ENCODE data around the gene NPR1. TPM values are rescaled to one million over a fixed set of nuclear protein-coding genes. Genes with fewer than 3 reads are reported as not detected.
"Not testable (repeated sequence)": the region's sequence is repeated elsewhere in the genome, so short reads cannot be mapped to it uniquely, and the experiment has no call there.

NPR1 gene
- total RNA-seq, 1 donor from 2014 or later, result not detected

- DNase-seq (ENCODE audit: low read depth), result no peak
Measured at GRCh38 chr1:153679337-153680119, 1.0 kb downstream of the NPR1 start.

GRCh38 chr1:153680120-153680403 is 1.6 kb downstream of the NPR1 start:
- DNase-seq (ENCODE audit: low read depth), result no peak

GRCh38 chr1:153682730-153683129 is 4.2 kb downstream of the NPR1 start:
- DNase-seq (ENCODE audit: low read depth), result no peak

- no peak for DNase-seq (ENCODE audit: low read depth)
Measured at GRCh38 chr1:153683854-153684253, 5.4 kb downstream of the NPR1 start.

- no peak for DNase-seq (ENCODE audit: low read depth)
Measured at GRCh38 chr1:153684892-153685291, 6.4 kb downstream of the NPR1 start.

- no peak for DNase-seq (ENCODE audit: low read depth)
Measured at GRCh38 chr1:153685544-153686340, 7.3 kb downstream of the NPR1 start.

- no peak for DNase-seq (ENCODE audit: low read depth)
Measured at GRCh38 chr1:153687346-153688125, 9.0 kb downstream of the NPR1 start.

- DNase-seq (ENCODE audit: low read depth), result no peak
Measured at GRCh38 chr1:153688276-153688675, 9.8 kb downstream of the NPR1 start.

GRCh38 chr1:153688736-153689328 is 10.3 kb downstream of the NPR1 start:
- no peak for DNase-seq (ENCODE audit: low read depth)

GRCh38 chr1:153693466-153693865 is 15.0 kb downstream of the NPR1 start:
- DNase-seq (ENCODE audit: low read depth), result no peak

- no peak for DNase-seq (ENCODE audit: low read depth)
Measured at GRCh38 chr1:153696741-153697140, 18.3 kb downstream of the NPR1 start.

- DNase-seq (ENCODE audit: low read depth), result no peak
Measured at GRCh38 chr1:153697191-153698019, 18.9 kb downstream of the NPR1 start.

GRCh38 chr1:153698020-153698922 is 19.8 kb downstream of the NPR1 start:
- no peak for DNase-seq (ENCODE audit: low read depth)

GRCh38 chr1:153698923-153699714 is 20.6 kb downstream of the NPR1 start:
- DNase-seq (ENCODE audit: low read depth), result no peak

- no peak for DNase-seq (ENCODE audit: low read depth)
Measured at GRCh38 chr1:153699768-153700167, 21.3 kb downstream of the NPR1 start.

GRCh38 chr1:153705484-153705883 is 27.0 kb downstream of the NPR1 start:
- DNase-seq (ENCODE audit: low read depth), result no peak

- no peak for DNase-seq (ENCODE audit: low read depth)
Measured at GRCh38 chr1:153711026-153711425, 32.5 kb downstream of the NPR1 start.

- DNase-seq (ENCODE audit: low read depth), result not testable (repeated sequence)
Measured at GRCh38 chr1:153716211-153716610, 37.7 kb downstream of the NPR1 start.

GRCh38 chr1:153717330-153717729 is 38.8 kb downstream of the NPR1 start:
- no peak for DNase-seq (ENCODE audit: low read depth)

All from myocyte (in vitro differentiated cells).